Testis (tissue), 2 donors: ENCODE data around the gene CCDC177.

Experiments used
- CTCF ChIP-seq, 3 experiments: fragments of 450-650 bp in 2 of 3; fragments of 200-600 bp in 1 of 3; sonication (generic) in 1 of 3; IDR thresholded peaks; one replicate each; pipeline ENCODE4 v1.5.1; 2016 to 2019; ENCODE audit warnings: antibody characterized with exemption in 3 of 3, mild to moderate bottlenecking in 2 of 3, moderate library complexity in 1 of 3
- POLR2A ChIP-seq: fragments of 450-650 bp; IDR thresholded peaks from one replicate; pipeline ENCODE4 v1.6.1; 2017; ENCODE audit warnings: antibody characterized with exemption, mild to moderate bottlenecking, moderate library complexity

- TF ChIP-seq CTCF (IDR thresholded peaks at IDR 0.05) (no peak), POLR2A (no peak)
These were observed 35.6 kb upstream of the CCDC177 start for GRCh38 chr14:69610020-69610873.
